ENCODE data around the gene HOXA9.

The HOXA9 gene

GRCh38 chr7:27212497-27213432 is 47.4 kb upstream of the HOXA9 start:
- no peak for TF ChIP-seq CTCF (IDR thresholded peaks at IDR 0.05; ENCODE audit: insufficient read depth, low read length)
- no peak for TF ChIP-seq REST (IDR thresholded peaks at IDR 0.05; ENCODE audit: insufficient replicate concordance, low read depth)
- no peak for TF ChIP-seq GABPA (IDR thresholded peaks at IDR 0.05; ENCODE audit: low read depth)
- TF ChIP-seq POLR2AphosphoS5 (IDR thresholded peaks at IDR 0.05; ENCODE audit: low read depth) = no peak
- Histone ChIP-seq H3K4me3 (replicated peaks; ENCODE audit: insufficient read depth, low read length) (no peak overlapping the region), H3K27me3 (ENCODE audit: insufficient read depth, poor library complexity, severe bottlenecking) (peaks cover 46% of the 10 kb centered on the region), H3K27ac (replicated peaks) (no peak overlapping the region)
- no peak for DNase-seq (ENCODE audit: low read depth in 1 of 2, low spot score in 1 of 2)

- DNase-seq (ENCODE audit: low read depth in 1 of 2, low spot score in 1 of 2) = no peak
- Histone ChIP-seq H3K27ac (replicated peaks) (no peak overlapping the region), H3K4me3 (replicated peaks; ENCODE audit: insufficient read depth, low read length) (no peak overlapping the region), H3K27me3 (ENCODE audit: insufficient read depth, poor library complexity, severe bottlenecking) (peaks cover 49% of the 10 kb centered on the region)
- TF ChIP-seq SPI1 (IDR thresholded peaks at IDR 0.05; ENCODE audit: borderline replicate concordance, low read depth) (no peak), POLR2AphosphoS5 (IDR thresholded peaks at IDR 0.05; ENCODE audit: low read depth) (no peak), CTCF (IDR thresholded peaks at IDR 0.05; ENCODE audit: insufficient read depth, low read length) (no peak)
These were observed 46.4 kb upstream of the HOXA9 start for GRCh38 chr7:27211764-27212204.

- Histone ChIP-seq H3K27me3 (ENCODE audit: insufficient read depth, poor library complexity, severe bottlenecking) (peaks cover 56% of the 10 kb centered on the region), H3K4me3 (replicated peaks; ENCODE audit: insufficient read depth, low read length) (no peak overlapping the region), H3K27ac (replicated peaks) (no peak overlapping the region)
- no peak for DNase-seq (ENCODE audit: low read depth in 1 of 2, low spot score in 1 of 2)
- TF ChIP-seq CTCF (IDR thresholded peaks at IDR 0.05; ENCODE audit: insufficient read depth, low read length) (no peak), GABPA (IDR thresholded peaks at IDR 0.05; ENCODE audit: low read depth) (no peak), SPI1 (IDR thresholded peaks at IDR 0.05; ENCODE audit: borderline replicate concordance, low read depth) (no peak), REST (IDR thresholded peaks at IDR 0.05; ENCODE audit: insufficient replicate concordance, low read depth) (no peak), POLR2AphosphoS5 (IDR thresholded peaks at IDR 0.05; ENCODE audit: low read depth) (no peak)
These were observed 45.7 kb upstream of the HOXA9 start for GRCh38 chr7:27211084-27211446.
